B cell (primary cell): ENCODE results near the gene SPOCK1. TPM values are rescaled to one million over a fixed set of nuclear protein-coding genes. Genes with fewer than 3 reads are reported as not detected.

Experiments used
- ATAC-seq: fragments of 200-7000 bp; cut with Tn5 transposase; one replicate; pipeline ENCODE4 v1.10.0; 2021; ENCODE audit warnings: low read depth, mild to moderate bottlenecking, moderate number of reproducible peaks, moderate library complexity
- CTCF ChIA-PET: fragments of 350-600 bp; sonication (Branson Sonifier 250); formaldehyde crosslinking; loops from one replicate; lab custom pipeline; 2021; ENCODE audit warnings: antibody characterized with exemption, inconsistent platforms; lab: Charles Lee
- POLR2A ChIA-PET: fragments of 350-600 bp; sonication (Branson Sonifier 250); formaldehyde crosslinking; loops from one replicate; lab custom pipeline; 2021; ENCODE audit warnings: antibody characterized with exemption; lab: Charles Lee
- DNase-seq: peaks from one replicate; pipeline ENCODE4 v3.0.0; 2013
- H2AFZ ChIP-seq: 2 replicates; pipeline ENCODE4 v1.6.1; 2012; ENCODE audit warnings: mild to moderate bottlenecking, low read depth, low read length; ENCODE audit not compliant: insufficient read depth, poor library complexity, severe bottlenecking
- H3K27ac ChIP-seq, 2 donors: 1 replicate in 1 of 2; 2 replicates in 1 of 2; pipeline ENCODE4 v1.5.1; 2012 to 2013; ENCODE audit warnings: low read length in 2 of 2, mild to moderate bottlenecking in 2 of 2, moderate library complexity in 1 of 2
- H3K27me3 ChIP-seq, 4 experiments: fragments of 200-600 bp in 1 of 4; sonication (generic) in 1 of 4; replicated peaks in 1 of 4; 1 replicate in 2 of 4; 2 replicates in 2 of 4; pipeline versions ENCODE4 v1.6.1 to v1.7.0; 2013 to 2016; ENCODE audit warnings: low read length in 3 of 4, mild to moderate bottlenecking in 2 of 4, mixed read lengths in 1 of 4, moderate library complexity in 1 of 4; ENCODE audit not compliant: insufficient read depth in 4 of 4, control insufficient read depth in 3 of 4; ENCODE audit errors: control extremely low read depth in 1 of 4
- H3K36me3 ChIP-seq, 2 experiments: replicated peaks in 1 of 2; 1 replicate in 1 of 2; 2 replicates in 1 of 2; pipeline versions ENCODE4 v1.6.1 to v1.7.1; 2013; ENCODE audit warnings: low read length in 1 of 2; ENCODE audit not compliant: insufficient read depth in 2 of 2, control insufficient read depth in 1 of 2; ENCODE audit errors: control extremely low read depth in 1 of 2, extremely low read depth in 1 of 2
- H3K4me1 ChIP-seq, 2 donors: fragments of 200-600 bp in 1 of 2; sonication (generic) in 1 of 2; 1 replicate in 1 of 2; 2 replicates in 1 of 2; pipeline versions ENCODE4 v1.5.1 to v1.6.1; 2013 to 2017; ENCODE audit warnings: low read length in 2 of 2; ENCODE audit not compliant: control insufficient read depth in 2 of 2, insufficient read depth in 2 of 2
- H3K4me2 ChIP-seq: replicated peaks from 2 replicates; pipeline ENCODE3; 2012; ENCODE audit warnings: mild to moderate bottlenecking, low read depth, low read length; ENCODE audit not compliant: poor library complexity, severe bottlenecking
- H3K4me3 ChIP-seq, 5 experiments: fragments of 200-600 bp in 1 of 5; sonication (generic) in 1 of 5; 1 replicate in 3 of 5; 2 replicates in 2 of 5; pipeline versions ENCODE4 v1.5.1 to v1.7.0; 2011 to 2016; ENCODE audit warnings: low read length in 4 of 5, mild to moderate bottlenecking in 4 of 5, low read depth in 2 of 5, control low read depth in 1 of 5, moderate library complexity in 1 of 5; ENCODE audit not compliant: insufficient read depth in 1 of 5; ENCODE audit errors: control extremely low read depth in 1 of 5, extremely low read depth in 1 of 5
- H3K79me2 ChIP-seq: fragments of 200-600 bp; sonication (generic); one replicate; pipeline ENCODE4 v1.6.0; 2016; ENCODE audit warnings: low read length; ENCODE audit not compliant: control insufficient read depth, insufficient read depth
- H3K9ac ChIP-seq: fragments of 200-600 bp; sonication (generic); 2 replicates; pipeline ENCODE4 v1.6.1; 2017; ENCODE audit warnings: mild to moderate bottlenecking, low read length, moderate library complexity
- H3K9me3 ChIP-seq, 3 donors: one replicate each; pipeline versions ENCODE4 v1.6.1 to v1.7.1; 2013; ENCODE audit warnings: low read length in 2 of 3; ENCODE audit not compliant: control insufficient read depth in 2 of 3, insufficient read depth in 1 of 3; ENCODE audit errors: control extremely low read depth in 1 of 3
- H4K20me1 ChIP-seq: 2 replicates; pipeline ENCODE4 v1.6.0; 2012; ENCODE audit warnings: mild to moderate bottlenecking, low read length; ENCODE audit not compliant: insufficient read depth, control insufficient read depth, poor library complexity, severe bottlenecking
- H3K27ac Mint-ChIP-seq: one replicate; pipeline ENCODE4 v1.8.0; 2021; ENCODE audit warnings: mixed read lengths
- H3K27me3 Mint-ChIP-seq: one replicate; pipeline ENCODE4 v1.8.0; 2021; ENCODE audit warnings: mixed read lengths
- H3K4me1 Mint-ChIP-seq: one replicate; pipeline ENCODE4 v1.8.0; 2021; ENCODE audit warnings: mixed read lengths
- H3K4me3 Mint-ChIP-seq: one replicate; pipeline ENCODE4 v1.8.0; 2021; ENCODE audit warnings: mixed read lengths
- H3K9me3 Mint-ChIP-seq: one replicate; pipeline ENCODE4 v1.8.0; 2022; ENCODE audit warnings: mixed read lengths; ENCODE audit not compliant: insufficient read depth
- EZH2 ChIP-seq: IDR thresholded peaks from 2 replicates; pipeline ENCODE4 v1.6.1; 2012; ENCODE audit warnings: borderline replicate concordance, low read depth, mild to moderate bottlenecking, moderate library complexity, low read length; ENCODE audit not compliant: insufficient read depth, poor library complexity, severe bottlenecking
- WGBS: methylation state at CpG from one replicate; pipeline ENCODE4 v1.1.5; 2013; ENCODE audit warnings: missing lambda C conversion rate; ENCODE audit not compliant: insufficient coverage; 5-methylcytosine and 5-hydroxymethylcytosine counted together
- intact Hi-C: fragments of 100-400 bp; cut with micrococcal nuclease; formaldehyde crosslinking; loops from one replicate; pipeline ENCODE4 v1.10.0; 2022
- polyA plus RNA-seq: library from polyadenylated mRNA; depleted of rRNA; stranded (reverse); fragments of >200 nt; gene quantifications from 2 replicates; pipeline ENCODE4 v1.2.3, GENCODE V29; 2012
- total RNA-seq, 2 donors: library from RNA; stranded (reverse); fragments of 120-200 nt in 1 of 2; gene quantifications; 1 replicate in 1 of 2; 2 replicates in 1 of 2; pipeline versions ENCODE4 v1.2.3 to v1.2.4, GENCODE V29; 2013 to 2022
- TF ChIP-seq, protein P1 (sequence below): fragments of 200-600 bp; IDR thresholded peaks from one replicate; pipeline ENCODE4 v1.8.0; 2022; ENCODE audit warnings: antibody characterized with exemption, mild to moderate bottlenecking

Gene SPOCK1
- total and polyA plus RNA-seq, 2 donors (not counting 1 experiment from before 2014, with no cell fraction given): not detected

DNA sequence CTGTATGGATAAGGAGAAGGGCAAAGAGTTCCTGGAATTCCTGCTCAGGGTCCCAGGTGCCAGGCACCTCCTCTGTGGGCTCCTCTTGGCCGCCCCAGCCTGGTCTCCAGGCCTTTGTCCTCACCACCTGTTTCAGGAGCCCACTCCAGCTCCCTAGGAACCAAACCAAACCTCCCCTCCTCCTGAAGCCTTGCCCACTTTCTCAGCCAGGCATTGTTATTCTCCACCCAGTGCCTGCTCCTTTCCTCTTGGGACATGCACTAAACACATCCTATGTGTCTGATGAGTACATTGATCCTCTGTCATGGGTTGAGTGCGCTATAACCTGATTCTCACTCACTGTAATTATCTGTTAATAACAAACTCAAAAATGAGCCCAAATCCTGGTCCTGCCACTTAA lies 189.8 kb downstream of the SPOCK1 start:
- Histone ChIP-seq H3K27me3 (peaks cover 0 to 3% (median 0%) of the 10 kb centered on the region in 4 experiments), H3K4me1 (no peaks in the 10 kb centered on the region), H3K9ac (no peak overlapping the region), H3K4me3 (no peak overlapping the region), H3K9me3 (no peaks in the 10 kb centered on the region), H4K20me1 (no peaks in the 10 kb centered on the region), H3K36me3 (no peaks in the 10 kb centered on the region), H3K27ac (no peak overlapping the region), H2AFZ (no peak overlapping the region), H3K79me2 (no peaks in the 10 kb centered on the region), H3K4me2 (no peak overlapping the region)
- ChIA-PET CTCF (no interaction called here), POLR2A (no interaction called here)
- no peaks in the 10 kb centered on the region for H3K9me3 Mint-ChIP-seq
- peaks cover 12% of the 10 kb centered on the region for H3K27me3 Mint-ChIP-seq
- TF ChIP-seq, protein P1, sequence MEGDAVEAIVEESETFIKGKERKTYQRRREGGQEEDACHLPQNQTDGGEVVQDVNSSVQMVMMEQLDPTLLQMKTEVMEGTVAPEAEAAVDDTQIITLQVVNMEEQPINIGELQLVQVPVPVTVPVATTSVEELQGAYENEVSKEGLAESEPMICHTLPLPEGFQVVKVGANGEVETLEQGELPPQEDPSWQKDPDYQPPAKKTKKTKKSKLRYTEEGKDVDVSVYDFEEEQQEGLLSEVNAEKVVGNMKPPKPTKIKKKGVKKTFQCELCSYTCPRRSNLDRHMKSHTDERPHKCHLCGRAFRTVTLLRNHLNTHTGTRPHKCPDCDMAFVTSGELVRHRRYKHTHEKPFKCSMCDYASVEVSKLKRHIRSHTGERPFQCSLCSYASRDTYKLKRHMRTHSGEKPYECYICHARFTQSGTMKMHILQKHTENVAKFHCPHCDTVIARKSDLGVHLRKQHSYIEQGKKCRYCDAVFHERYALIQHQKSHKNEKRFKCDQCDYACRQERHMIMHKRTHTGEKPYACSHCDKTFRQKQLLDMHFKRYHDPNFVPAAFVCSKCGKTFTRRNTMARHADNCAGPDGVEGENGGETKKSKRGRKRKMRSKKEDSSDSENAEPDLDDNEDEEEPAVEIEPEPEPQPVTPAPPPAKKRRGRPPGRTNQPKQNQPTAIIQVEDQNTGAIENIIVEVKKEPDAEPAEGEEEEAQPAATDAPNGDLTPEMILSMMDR: no peak
- TF ChIP-seq EZH2: no peak
- DNase-seq (no peak), ATAC-seq (no peak)
- H3K27ac Mint-ChIP-seq: no peak overlapping the region
- intact Hi-C loops: no loop called here
- H3K4me1 Mint-ChIP-seq: no peaks in the 10 kb centered on the region
- H3K4me3 Mint-ChIP-seq: no peak overlapping the region
- WGBS: 100% methylated on average over 1 of the region's 2 CpGs

DNA sequence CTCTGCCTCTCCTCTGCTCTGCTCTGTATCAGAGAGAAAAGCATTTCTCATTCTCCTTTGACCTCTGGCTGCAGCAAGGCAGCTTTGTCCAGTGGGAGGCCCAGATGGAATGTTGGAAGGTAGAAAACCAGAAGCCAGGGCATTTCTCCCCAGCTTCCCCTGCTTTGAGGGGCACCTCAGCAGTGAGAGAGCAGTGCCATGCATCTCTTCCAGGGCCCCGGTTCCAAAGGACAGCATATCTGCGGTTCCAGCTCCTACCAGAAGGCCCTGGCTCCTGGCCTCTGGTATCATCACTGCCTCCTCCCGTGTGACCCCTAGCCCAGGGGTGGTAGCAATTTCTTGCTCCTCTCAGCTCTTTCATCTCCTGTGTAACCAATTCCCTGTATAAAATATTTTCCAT lies 190.8 kb downstream of the SPOCK1 start:
- H3K27ac Mint-ChIP-seq: no peak overlapping the region
- H2AFZ ChIP-seq: no peak overlapping the region
- no peaks in the 10 kb centered on the region for H3K4me1 Mint-ChIP-seq
- CTCF ChIA-PET: no interaction called here
- H3K4me1 ChIP-seq: no peaks in the 10 kb centered on the region
- ATAC-seq (no peak), DNase-seq (no peak)
- H3K4me3 Mint-ChIP-seq: no peak overlapping the region
- H3K27me3 Mint-ChIP-seq: peaks cover 9% of the 10 kb centered on the region
- no peaks in the 10 kb centered on the region for H3K79me2 ChIP-seq
- intact Hi-C loops: no loop called here
- no peak overlapping the region for H3K4me3 ChIP-seq
- no peaks in the 10 kb centered on the region for H3K9me3 ChIP-seq
- POLR2A ChIA-PET: interaction anchor here (0.6 kb wide), 1 partner anchor 12 kb away, joined by 4 read pairs; no protein-coding TSS in a partner anchor
- no peaks in the 10 kb centered on the region for H4K20me1 ChIP-seq
- TF ChIP-seq, protein P1: no peak
- TF ChIP-seq EZH2: no peak
- no peaks in the 10 kb centered on the region for H3K9me3 Mint-ChIP-seq
- no peaks in the 10 kb centered on the region for H3K36me3 ChIP-seq
- H3K27me3 ChIP-seq: peaks cover 0 to 3% (median 0%) of the 10 kb centered on the region in 4 experiments
- no peak overlapping the region for H3K27ac ChIP-seq
- WGBS: 88% methylated on average over 3 of the region's 3 CpGs
- H3K4me2 ChIP-seq: no peak overlapping the region
- H3K9ac ChIP-seq: no peak overlapping the region
